ENCODE results near the gene GRM1. TPM values are rescaled to one million over a fixed set of nuclear protein-coding genes. Genes with fewer than 3 reads are reported as not detected.

The GRM1 gene
- total RNA-seq, 1 donor from 2014 or later = not detected

- Mint-ChIP-seq H3K4me3 (ENCODE audit: unreplicated experiment) (no peak overlapping the region), H3K36me3 (ENCODE audit: unreplicated experiment) (no peaks in the 10 kb centered on the region), H3K9me3 (ENCODE audit: unreplicated experiment) (peaks cover 12% of the 10 kb centered on the region), H3K4me1 (ENCODE audit: unreplicated experiment) (peaks cover 19% of the 10 kb centered on the region), H3K27ac (ENCODE audit: unreplicated experiment) (peak overlapping the region; percentile 12), H3K27me3 (ENCODE audit: unreplicated experiment) (no peaks in the 10 kb centered on the region)
- TF ChIP-seq, protein P1, sequence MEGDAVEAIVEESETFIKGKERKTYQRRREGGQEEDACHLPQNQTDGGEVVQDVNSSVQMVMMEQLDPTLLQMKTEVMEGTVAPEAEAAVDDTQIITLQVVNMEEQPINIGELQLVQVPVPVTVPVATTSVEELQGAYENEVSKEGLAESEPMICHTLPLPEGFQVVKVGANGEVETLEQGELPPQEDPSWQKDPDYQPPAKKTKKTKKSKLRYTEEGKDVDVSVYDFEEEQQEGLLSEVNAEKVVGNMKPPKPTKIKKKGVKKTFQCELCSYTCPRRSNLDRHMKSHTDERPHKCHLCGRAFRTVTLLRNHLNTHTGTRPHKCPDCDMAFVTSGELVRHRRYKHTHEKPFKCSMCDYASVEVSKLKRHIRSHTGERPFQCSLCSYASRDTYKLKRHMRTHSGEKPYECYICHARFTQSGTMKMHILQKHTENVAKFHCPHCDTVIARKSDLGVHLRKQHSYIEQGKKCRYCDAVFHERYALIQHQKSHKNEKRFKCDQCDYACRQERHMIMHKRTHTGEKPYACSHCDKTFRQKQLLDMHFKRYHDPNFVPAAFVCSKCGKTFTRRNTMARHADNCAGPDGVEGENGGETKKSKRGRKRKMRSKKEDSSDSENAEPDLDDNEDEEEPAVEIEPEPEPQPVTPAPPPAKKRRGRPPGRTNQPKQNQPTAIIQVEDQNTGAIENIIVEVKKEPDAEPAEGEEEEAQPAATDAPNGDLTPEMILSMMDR (IDR thresholded peaks at IDR 0.05) = no peak
- no peak for DNase-seq (ENCODE audit: extremely low spot score, unreplicated experiment)
Measured at GRCh38 chr6:146364816-146365594, 336.1 kb downstream of the GRM1 start.

DNA sequence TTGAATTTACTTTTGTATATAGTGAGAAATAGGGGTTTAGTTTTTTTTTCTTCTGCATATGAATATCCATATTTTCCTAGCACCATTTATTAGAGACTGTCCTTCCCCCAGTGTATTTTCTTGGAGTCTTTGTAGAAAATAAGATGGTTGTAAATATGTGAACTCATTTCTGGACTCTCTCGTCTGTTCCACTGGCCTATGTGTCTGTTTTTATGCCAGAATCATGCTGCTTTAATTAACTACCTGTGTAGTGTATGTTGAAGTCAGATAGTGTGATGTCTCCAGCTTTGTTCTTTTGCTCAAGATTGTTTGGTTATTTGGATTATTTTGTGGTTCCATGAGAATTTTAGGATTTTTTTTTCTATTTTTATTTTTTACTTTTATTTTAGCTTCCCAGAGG lies 338.2 kb downstream of the GRM1 start:
- no peaks in the 10 kb centered on the region for H3K27me3 Mint-ChIP-seq (ENCODE audit: unreplicated experiment)
- H3K36me3 Mint-ChIP-seq (ENCODE audit: unreplicated experiment) = no peaks in the 10 kb centered on the region
- DNase-seq (ENCODE audit: extremely low spot score, unreplicated experiment) = no peak
- H3K4me1 Mint-ChIP-seq (ENCODE audit: unreplicated experiment) = peaks cover 8% of the 10 kb centered on the region
- TF ChIP-seq, protein P1 (IDR thresholded peaks at IDR 0.05) = no peak
- no peak overlapping the region for H3K27ac Mint-ChIP-seq (ENCODE audit: unreplicated experiment)
- H3K4me3 Mint-ChIP-seq (ENCODE audit: unreplicated experiment) = no peak overlapping the region
- peaks cover 12% of the 10 kb centered on the region for H3K9me3 Mint-ChIP-seq (ENCODE audit: unreplicated experiment)

GRCh38 chr6:146369866-146370265 lies 341.0 kb downstream of the GRM1 start:
- Mint-ChIP-seq H3K27me3 (ENCODE audit: unreplicated experiment) (peaks cover 9% of the 10 kb centered on the region), H3K27ac (ENCODE audit: unreplicated experiment) (no peak overlapping the region), H3K4me3 (ENCODE audit: unreplicated experiment) (no peak overlapping the region), H3K4me1 (ENCODE audit: unreplicated experiment) (peaks cover 4% of the 10 kb centered on the region), H3K9me3 (ENCODE audit: unreplicated experiment) (peaks cover 12% of the 10 kb centered on the region), H3K36me3 (ENCODE audit: unreplicated experiment) (no peaks in the 10 kb centered on the region)
- DNase-seq (ENCODE audit: extremely low spot score, unreplicated experiment) = no peak
- TF ChIP-seq, protein P1 (IDR thresholded peaks at IDR 0.05) = no peak

DNA sequence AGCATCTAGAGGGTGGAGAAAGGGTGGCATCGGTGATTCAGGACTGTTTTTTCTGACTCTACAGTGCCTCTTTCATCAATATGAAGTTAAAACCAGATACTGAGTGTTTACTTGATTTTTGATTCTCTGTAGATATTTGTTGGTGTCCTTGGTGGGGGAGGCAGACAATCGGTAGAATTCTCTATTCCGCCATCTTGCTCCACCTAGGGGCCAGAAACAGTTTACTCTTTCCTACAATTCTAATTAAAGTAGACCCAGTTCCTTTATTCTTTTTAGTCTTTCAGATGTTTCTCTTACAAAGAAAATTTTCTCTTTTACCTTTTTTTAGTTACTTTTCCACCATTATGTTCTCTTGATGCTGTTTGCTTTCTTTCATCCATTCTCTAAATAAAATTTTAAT lies 352.6 kb downstream of the GRM1 start:
- H3K4me3 Mint-ChIP-seq (ENCODE audit: unreplicated experiment) = no peak overlapping the region
- DNase-seq (ENCODE audit: extremely low spot score, unreplicated experiment) = no peak
- no peaks in the 10 kb centered on the region for H3K27me3 Mint-ChIP-seq (ENCODE audit: unreplicated experiment)
- H3K36me3 Mint-ChIP-seq (ENCODE audit: unreplicated experiment) = no peaks in the 10 kb centered on the region
- no peaks in the 10 kb centered on the region for H3K4me1 Mint-ChIP-seq (ENCODE audit: unreplicated experiment)
- no peak overlapping the region for H3K27ac Mint-ChIP-seq (ENCODE audit: unreplicated experiment)
- H3K9me3 Mint-ChIP-seq (ENCODE audit: unreplicated experiment) = no peaks in the 10 kb centered on the region
- TF ChIP-seq, protein P1 (IDR thresholded peaks at IDR 0.05) = peak; percentile 26

DNA sequence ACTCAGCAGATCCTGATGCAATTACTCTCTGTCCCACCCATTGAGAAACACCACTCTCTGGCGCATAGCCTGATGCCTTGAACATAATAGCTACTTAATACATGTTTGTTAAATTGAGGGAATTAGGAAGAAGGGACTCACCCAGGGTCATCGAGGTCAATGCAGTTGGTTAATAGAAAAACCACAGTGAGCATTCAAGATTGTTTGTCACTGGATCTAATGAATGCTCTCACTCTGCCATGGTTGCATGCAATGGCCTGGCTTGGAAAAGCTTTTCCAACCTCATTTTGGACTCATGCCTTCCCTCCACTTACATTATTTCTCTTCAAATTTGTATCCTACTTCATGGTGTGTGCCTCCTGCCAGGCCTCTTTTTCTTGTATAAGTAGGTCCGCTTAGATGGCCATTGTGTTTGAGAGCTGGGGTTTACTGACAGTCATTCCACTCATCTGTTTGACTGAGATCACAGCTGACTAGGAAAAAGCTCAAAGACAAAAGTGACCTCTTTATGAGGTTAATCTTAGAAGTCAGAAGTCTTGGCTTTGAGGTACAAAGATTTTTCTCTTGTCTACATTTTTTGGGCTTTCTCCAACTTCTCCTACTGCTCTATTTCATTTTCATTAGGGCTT lies 360.0 kb downstream of the GRM1 start:
- no peaks in the 10 kb centered on the region for H3K4me1 Mint-ChIP-seq (ENCODE audit: unreplicated experiment)

More for the DNA sequence above, 360.0 kb downstream of the GRM1 start:
- Mint-ChIP-seq H3K27me3 (ENCODE audit: unreplicated experiment) (peaks cover 2% of the 10 kb centered on the region), H3K36me3 (ENCODE audit: unreplicated experiment) (no peaks in the 10 kb centered on the region), H3K9me3 (ENCODE audit: unreplicated experiment) (no peaks in the 10 kb centered on the region), H3K27ac (ENCODE audit: unreplicated experiment) (no peak overlapping the region), H3K4me3 (ENCODE audit: unreplicated experiment) (no peak overlapping the region)
- TF ChIP-seq, protein P1 (IDR thresholded peaks at IDR 0.05) = no peak
- DNase-seq (ENCODE audit: extremely low spot score, unreplicated experiment) = no peak
